H9 (cell line): ENCODE data around the gene RHOC. TPM values are rescaled to one million over a fixed set of nuclear protein-coding genes. Genes with fewer than 3 reads are reported as not detected.

Experiments
- DNase-seq: peaks from one replicate; pipeline ENCODE4 v3.0.0-alpha.2; 2017
- H2AFZ ChIP-seq: one replicate; pipeline ENCODE4 v1.6.1; 2013; ENCODE audit warnings: mild to moderate bottlenecking, low read length, control low read depth, moderate library complexity
- H2AK5ac ChIP-seq: 2 replicates; pipeline ENCODE4 v1.6.1; 2013; ENCODE audit warnings: low read length, control low read depth, mixed read lengths; ENCODE audit not compliant: insufficient read length
- H2BK120ac ChIP-seq: one replicate; pipeline ENCODE4 v1.6.1; 2013; ENCODE audit warnings: low read depth, mild to moderate bottlenecking, low read length, control low read depth, inconsistent platforms; ENCODE audit not compliant: poor library complexity, severe bottlenecking
- H2BK12ac ChIP-seq: 2 replicates; pipeline ENCODE4 v1.6.1; 2013; ENCODE audit warnings: low read length, control low read depth, mixed read lengths, low read depth; ENCODE audit not compliant: insufficient read length
- H2BK15ac ChIP-seq: 2 replicates; pipeline ENCODE4 v1.6.1; 2013; ENCODE audit warnings: low read depth, low read length, control low read depth
- H2BK20ac ChIP-seq: one replicate; pipeline ENCODE4 v1.6.1; 2013; ENCODE audit warnings: low read depth, mild to moderate bottlenecking, low read length, control low read depth, inconsistent platforms; ENCODE audit not compliant: poor library complexity, severe bottlenecking
- H2BK5ac ChIP-seq: 2 replicates; pipeline ENCODE4 v1.6.1; 2013; ENCODE audit warnings: low read length, control low read depth, mixed read lengths; ENCODE audit not compliant: insufficient read length
- H3K14ac ChIP-seq: 2 replicates; pipeline ENCODE4 v1.6.1; 2013; ENCODE audit warnings: low read length, control low read depth; ENCODE audit not compliant: insufficient read depth
- H3K18ac ChIP-seq: 2 replicates; pipeline ENCODE4 v1.6.1; 2013; ENCODE audit warnings: low read depth, mild to moderate bottlenecking, mixed read lengths, low read length, control low read depth; ENCODE audit not compliant: insufficient read length
- H3K23ac ChIP-seq: 2 replicates; pipeline ENCODE4 v1.6.1; 2013; ENCODE audit warnings: low read length, control low read depth, mixed read lengths, low read depth; ENCODE audit not compliant: insufficient read length
- H3K23me2 ChIP-seq: 2 replicates; pipeline ENCODE4 v1.6.1; 2013; ENCODE audit warnings: low read depth, mild to moderate bottlenecking, mixed read lengths, low read length, control low read depth; ENCODE audit not compliant: insufficient read length, poor library complexity, severe bottlenecking
- H3K27ac ChIP-seq: 2 replicates; pipeline ENCODE4 v1.5.1; 2013; ENCODE audit warnings: low read length, control low read depth, mixed read lengths, low read depth; ENCODE audit not compliant: insufficient read length
- H3K27me3 ChIP-seq: 2 replicates; pipeline ENCODE4 v1.6.1; 2013; ENCODE audit warnings: low read length, control low read depth, inconsistent platforms; ENCODE audit not compliant: insufficient read depth
- H3K4ac ChIP-seq: 2 replicates; pipeline ENCODE4 v1.6.1; 2013; ENCODE audit warnings: low read depth, mild to moderate bottlenecking, control low read depth, inconsistent platforms, low read length, moderate library complexity
- H3K4me1 ChIP-seq: 2 replicates; pipeline ENCODE4 v1.6.1; 2013; ENCODE audit warnings: low read length, control low read depth, inconsistent platforms; ENCODE audit not compliant: insufficient read depth
- H3K4me2 ChIP-seq: 2 replicates; pipeline ENCODE4 v1.6.1; 2013; ENCODE audit warnings: low read length, control low read depth, mixed read lengths; ENCODE audit not compliant: insufficient read length, insufficient read depth
- H3K56ac ChIP-seq: 2 replicates; pipeline ENCODE4 v1.6.1; 2013; ENCODE audit warnings: low read depth, mild to moderate bottlenecking, mixed read lengths, low read length, control low read depth; ENCODE audit not compliant: insufficient read length
- H3K79me1 ChIP-seq: 2 replicates; pipeline ENCODE4 v1.6.1; 2013; ENCODE audit warnings: low read depth, mild to moderate bottlenecking, moderate library complexity, low read length, control low read depth, inconsistent platforms; ENCODE audit not compliant: insufficient read depth, poor library complexity, severe bottlenecking
- H3K79me2 ChIP-seq: 2 replicates; pipeline ENCODE4 v1.6.1; 2013; ENCODE audit warnings: low read length, control low read depth, inconsistent platforms; ENCODE audit not compliant: insufficient read depth
- H3K9ac ChIP-seq: 2 replicates; pipeline ENCODE4 v1.6.1; 2013; ENCODE audit warnings: low read length, control low read depth, mixed read lengths; ENCODE audit not compliant: insufficient read length; ENCODE audit errors: extremely low read depth
- H3K9me3 ChIP-seq: one replicate; pipeline ENCODE4 v1.6.1; 2013; ENCODE audit warnings: low read depth, low read length, inconsistent platforms; ENCODE audit not compliant: control insufficient read depth
- H3T11ph ChIP-seq: one replicate; pipeline ENCODE4 v1.6.1; 2013; ENCODE audit warnings: mild to moderate bottlenecking, low read length, control low read depth, inconsistent platforms
- H4K20me1 ChIP-seq: one replicate; pipeline ENCODE4 v1.6.1; 2013; ENCODE audit not compliant: control insufficient read depth, insufficient read length, insufficient read depth
- H4K5ac ChIP-seq: 2 replicates; pipeline ENCODE4 v1.6.1; 2013; ENCODE audit warnings: low read depth, mild to moderate bottlenecking, mixed read lengths, low read length, control low read depth; ENCODE audit not compliant: insufficient read length
- H4K8ac ChIP-seq: replicated peaks from 2 replicates; pipeline ENCODE4 v1.6.1; 2013; ENCODE audit warnings: low read length, control low read depth, mixed read lengths, low read depth; ENCODE audit not compliant: insufficient read length
- H4K91ac ChIP-seq: 2 replicates; pipeline ENCODE4 v1.6.1; 2013; ENCODE audit warnings: low read depth, mild to moderate bottlenecking, moderate library complexity, mixed read lengths, low read length, control low read depth; ENCODE audit not compliant: insufficient read length
- H3K27ac Mint-ChIP-seq, 3 experiments: 2 replicates in 2 of 3; 3 replicates in 1 of 3; pipeline ENCODE4 v1.8.0; 2020 to 2021; ENCODE audit warnings: mixed read lengths in 3 of 3, mild to moderate bottlenecking in 1 of 3, moderate library complexity in 1 of 3
- H3K27me3 Mint-ChIP-seq: 2 replicates; pipeline ENCODE4 v1.8.0; 2021; ENCODE audit warnings: low read depth, mild to moderate bottlenecking, moderate library complexity, mixed read lengths
- H3K36me3 Mint-ChIP-seq, 3 experiments: 2 replicates in 2 of 3; 3 replicates in 1 of 3; pipeline ENCODE4 v1.8.0; 2020 to 2021; ENCODE audit warnings: low read depth in 3 of 3, mixed read lengths in 3 of 3; ENCODE audit not compliant: insufficient read depth in 1 of 3
- H3K4me1 Mint-ChIP-seq, 2 experiments: 2 replicates each; pipeline ENCODE4 v1.8.0; 2020; ENCODE audit warnings: mixed read lengths in 2 of 2
- H3K4me3 Mint-ChIP-seq, 2 experiments: 2 replicates in 1 of 2; 3 replicates in 1 of 2; pipeline ENCODE4 v1.8.0; 2020 to 2021; ENCODE audit warnings: mild to moderate bottlenecking in 2 of 2, mixed read lengths in 2 of 2, moderate library complexity in 1 of 2
- H3K9me3 Mint-ChIP-seq, 2 experiments: 2 replicates in 1 of 2; 3 replicates in 1 of 2; pipeline ENCODE4 v1.8.0; 2020; ENCODE audit warnings: mild to moderate bottlenecking in 2 of 2, mixed read lengths in 2 of 2, moderate library complexity in 1 of 2
- WGBS: extraction: QIAGEN DNeasy Blood & Tissue Kit; methylation state at CpG from one replicate; pipeline ENCODE4 v1.1.7; 2013; ENCODE audit warnings: missing lambda C conversion rate, low lambda C conversion rate, mixed read lengths; ENCODE audit not compliant: insufficient read length; ENCODE audit errors: extremely low coverage; 5-methylcytosine and 5-hydroxymethylcytosine counted together
- total RNA-seq: library from RNA; stranded (reverse); gene quantifications from 2 replicates; pipeline ENCODE4 v1.2.1, GENCODE V29; 2021
- TF ChIP-seq, protein P1 (sequence below): fragments of 200-600 bp; sonication (generic); conservative IDR thresholded peaks from 3 replicates; pipeline ENCODE4 v1.8.0; 2021; ENCODE audit warnings: antibody characterized with exemption, mild to moderate bottlenecking

The RHOC gene
- total RNA-seq, 1 experiment from 2014 or later, result 68.9 TPM

- no peaks in the 10 kb centered on the region for H3K79me2 ChIP-seq
- H3K36me3 Mint-ChIP-seq, result peaks cover 37 to 82% (median 75%) of the 10 kb centered on the region in 3 experiments; a peak in 6 of 7 replicates
- no peak overlapping the region for H4K91ac ChIP-seq
- no peak overlapping the region for H3K9ac ChIP-seq
- H3K9me3 ChIP-seq, result no peaks in the 10 kb centered on the region
- H3K23ac ChIP-seq, result no peak overlapping the region
- H3K18ac ChIP-seq, result no peak overlapping the region
- no peak overlapping the region for H2BK120ac ChIP-seq
- H4K5ac ChIP-seq, result no peak overlapping the region
- no peak overlapping the region for H3K27ac ChIP-seq
- no peak overlapping the region for H3K4ac ChIP-seq
- no peak overlapping the region for H4K8ac ChIP-seq
- no peak overlapping the region for H3K4me2 ChIP-seq
- no peak overlapping the region for H3T11ph ChIP-seq
- TF ChIP-seq, protein P1, sequence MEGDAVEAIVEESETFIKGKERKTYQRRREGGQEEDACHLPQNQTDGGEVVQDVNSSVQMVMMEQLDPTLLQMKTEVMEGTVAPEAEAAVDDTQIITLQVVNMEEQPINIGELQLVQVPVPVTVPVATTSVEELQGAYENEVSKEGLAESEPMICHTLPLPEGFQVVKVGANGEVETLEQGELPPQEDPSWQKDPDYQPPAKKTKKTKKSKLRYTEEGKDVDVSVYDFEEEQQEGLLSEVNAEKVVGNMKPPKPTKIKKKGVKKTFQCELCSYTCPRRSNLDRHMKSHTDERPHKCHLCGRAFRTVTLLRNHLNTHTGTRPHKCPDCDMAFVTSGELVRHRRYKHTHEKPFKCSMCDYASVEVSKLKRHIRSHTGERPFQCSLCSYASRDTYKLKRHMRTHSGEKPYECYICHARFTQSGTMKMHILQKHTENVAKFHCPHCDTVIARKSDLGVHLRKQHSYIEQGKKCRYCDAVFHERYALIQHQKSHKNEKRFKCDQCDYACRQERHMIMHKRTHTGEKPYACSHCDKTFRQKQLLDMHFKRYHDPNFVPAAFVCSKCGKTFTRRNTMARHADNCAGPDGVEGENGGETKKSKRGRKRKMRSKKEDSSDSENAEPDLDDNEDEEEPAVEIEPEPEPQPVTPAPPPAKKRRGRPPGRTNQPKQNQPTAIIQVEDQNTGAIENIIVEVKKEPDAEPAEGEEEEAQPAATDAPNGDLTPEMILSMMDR, result no peak
- no peak overlapping the region for H2AK5ac ChIP-seq
- H2BK15ac ChIP-seq, result no peak overlapping the region
- H3K23me2 ChIP-seq, result no peaks in the 10 kb centered on the region
- peaks cover 4% of the 10 kb centered on the region for H4K20me1 ChIP-seq
- H3K9me3 Mint-ChIP-seq, result no peaks in the 10 kb centered on the region
- H3K56ac ChIP-seq, result no peak overlapping the region
- peaks cover 3% of the 10 kb centered on the region; the same call in 1 of the 2 replicates for H3K4me1 ChIP-seq
- DNase-seq, result no peak
- no peak overlapping the region for H2BK12ac ChIP-seq
- WGBS, result no CpG with 5 or more reads among the region's 9 CpGs
- H2BK20ac ChIP-seq, result no peak overlapping the region
- H3K4me1 Mint-ChIP-seq, result peaks cover 23 to 31% of the 10 kb centered on the region in 2 experiments
- H3K27me3 Mint-ChIP-seq, result peaks cover 16% of the 10 kb centered on the region
- no peak overlapping the region for H3K4me3 Mint-ChIP-seq
- no peak overlapping the region; the same call in 1 of the 2 replicates for H3K14ac ChIP-seq
- no peak overlapping the region for H3K27ac Mint-ChIP-seq
- H3K79me1 ChIP-seq, result no peaks in the 10 kb centered on the region
- H3K27me3 ChIP-seq, result peaks cover 3% of the 10 kb centered on the region; the same call in 1 of the 2 replicates
- H2AFZ ChIP-seq, result no peak overlapping the region
- no peak overlapping the region for H2BK5ac ChIP-seq
Observed at GRCh38 chr1:112695276-112695675, 11.7 kb downstream of the RHOC start.
